HG02840 (cell line): Measurements from ENCODE around the gene NAPB.
"Not testable (repeated sequence)": the region's sequence is repeated elsewhere in the genome, so short reads cannot be mapped to it uniquely, and the experiment has no call there.

Source experiments
- ATAC-seq: cut with Tn5 transposase; IDR thresholded peaks from one replicate; pipeline ENCODE4 v1.9.1; 2021; ENCODE audit warnings: mild to moderate bottlenecking, moderate library complexity, moderate number of reproducible peaks; ENCODE audit not compliant: unreplicated experiment, low FRiP score

NAPB gene

DNA sequence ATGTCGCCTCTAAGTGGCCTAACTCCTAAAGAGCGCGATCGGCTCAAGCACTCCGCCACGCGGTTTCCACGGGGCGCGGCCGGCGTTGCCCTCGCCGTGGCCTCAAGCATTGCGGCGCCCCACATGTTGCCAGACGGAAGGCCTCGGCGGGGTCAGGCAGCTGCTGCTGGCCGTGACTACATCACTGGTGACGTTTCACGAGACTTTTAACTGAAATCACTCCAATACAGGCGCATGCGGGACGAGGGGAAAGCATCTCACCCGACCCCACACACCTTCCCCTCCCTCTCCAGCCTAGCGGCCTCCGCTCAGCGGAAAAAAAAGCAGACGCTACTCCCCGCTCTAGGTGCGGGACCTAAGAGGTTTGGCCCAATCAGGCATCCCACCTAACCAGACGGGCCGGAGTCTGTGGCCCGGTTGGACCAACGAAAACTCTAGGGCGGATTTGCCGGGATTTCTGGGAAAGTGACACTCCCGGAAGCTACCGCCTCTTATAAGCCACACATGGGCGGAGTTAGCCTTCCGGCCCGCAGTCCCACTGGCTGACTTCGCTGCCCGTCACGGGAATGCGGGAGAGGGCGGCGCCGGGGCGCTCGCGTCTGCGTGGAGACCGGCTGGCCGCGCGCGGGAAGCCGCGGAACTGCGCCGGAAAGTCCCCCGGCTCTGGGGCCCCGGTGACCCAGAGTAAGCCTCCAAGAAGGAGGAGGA is 70.9 kb downstream of the NAPB start, which contains the start of gene NXT1:
TSS of gene NXT1 (plus strand) at position 596 of the 708 bp plus-strand sequence. CDS start 3,251 bp downstream, outside the sequence.
- ATAC-seq: peak; percentile 79

DNA sequence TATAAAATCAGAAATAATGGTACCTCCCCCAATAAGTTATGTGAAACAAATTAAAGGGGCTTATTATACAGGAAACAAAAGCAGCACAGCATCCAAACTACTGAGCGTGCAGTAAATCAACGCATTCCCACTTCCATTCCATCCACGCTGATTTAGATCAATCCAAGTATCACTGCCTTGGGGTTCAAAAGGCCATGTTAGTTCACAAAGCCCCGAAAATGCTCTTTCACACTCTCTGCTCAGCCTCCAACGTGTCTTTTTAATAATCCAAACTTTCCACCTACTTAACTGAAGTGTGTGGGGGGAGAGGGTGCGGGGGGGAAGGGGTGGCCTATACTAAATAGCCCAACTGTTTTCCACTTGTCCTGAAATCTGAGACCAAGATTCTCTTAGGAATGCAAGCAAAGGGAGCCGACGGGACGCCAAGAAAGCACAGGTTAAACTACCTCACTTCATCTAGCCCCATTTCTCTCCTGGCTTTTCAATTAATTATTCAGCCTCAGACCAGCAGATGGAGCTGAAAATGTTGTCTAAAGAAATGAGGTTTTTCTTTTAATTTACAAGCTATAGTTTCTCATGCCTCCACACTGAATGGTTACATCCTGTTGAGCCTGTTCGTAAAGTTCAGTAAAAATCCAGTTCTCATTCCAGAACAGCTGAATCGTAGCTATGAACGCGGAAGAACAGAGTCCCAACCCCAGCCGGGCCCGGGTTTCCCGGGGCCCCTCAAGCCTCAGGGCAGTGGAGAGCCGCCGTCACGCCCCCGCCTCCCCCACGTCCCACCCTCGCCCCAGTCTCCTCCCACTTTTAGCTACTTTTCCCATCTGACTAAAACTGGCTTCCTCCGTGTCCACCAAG is 71.7 kb downstream of the NAPB start:
- ATAC-seq: peak; percentile 34

DNA sequence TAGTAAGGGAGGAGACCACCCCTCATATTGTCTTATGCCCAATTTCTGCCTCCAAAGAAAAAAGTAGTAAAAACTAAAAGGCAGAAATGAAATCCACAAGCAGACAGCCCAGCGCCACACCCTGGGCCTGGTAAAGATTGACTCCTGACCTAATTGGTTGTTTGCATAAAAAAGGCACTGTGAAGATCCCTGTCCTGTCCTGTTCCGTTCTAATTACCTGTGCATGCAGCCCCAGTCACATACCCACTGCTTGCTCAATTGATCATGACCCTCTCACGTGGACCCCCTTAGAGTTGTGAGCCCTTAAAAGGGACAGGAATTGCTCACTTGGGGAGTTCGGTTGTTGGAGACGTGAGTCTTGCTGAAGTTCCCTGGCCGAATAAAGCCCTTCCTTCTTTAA is 72.8 kb downstream of the NAPB start:
- ATAC-seq: not testable (repeated sequence)

DNA sequence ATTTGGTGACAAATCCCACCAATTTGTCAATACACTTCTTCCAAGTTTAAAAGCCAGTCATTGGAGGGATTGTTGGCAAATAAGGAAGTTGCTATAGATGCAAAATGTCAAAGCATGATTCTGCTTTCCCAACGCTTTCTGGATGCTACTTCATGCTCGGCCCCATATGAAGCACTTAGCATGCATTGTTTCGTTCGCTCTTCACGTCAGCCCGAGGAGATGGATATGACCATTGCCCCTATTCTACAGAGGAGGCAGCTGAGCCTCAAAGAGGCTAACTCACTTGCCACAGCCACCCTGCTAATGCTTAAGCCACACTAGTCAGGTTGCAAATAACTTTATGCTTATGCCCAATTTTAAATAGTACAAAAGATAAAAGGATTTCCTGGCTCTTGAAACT is 73.5 kb downstream of the NAPB start:
- ATAC-seq: no peak

DNA sequence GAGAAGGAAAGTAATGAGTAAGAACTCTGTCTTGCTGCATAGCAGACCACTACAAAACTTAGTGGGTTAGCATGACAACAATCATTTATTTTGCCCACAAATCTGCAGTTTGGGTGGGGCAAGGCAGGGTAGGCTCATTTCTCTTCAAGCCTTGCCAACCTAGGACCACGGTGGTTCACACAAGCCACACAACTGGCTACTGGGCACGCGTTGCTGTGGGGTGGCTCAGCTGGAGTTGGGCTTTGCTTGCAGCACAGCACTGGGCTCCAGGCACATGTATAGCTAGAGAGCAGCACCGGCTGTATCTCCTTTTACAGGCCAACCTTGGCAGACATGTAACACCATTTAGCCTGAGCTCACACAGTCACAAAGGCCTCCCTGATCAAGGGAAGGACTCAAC is 75.3 kb downstream of the NAPB start:
- ATAC-seq: no peak

DNA sequence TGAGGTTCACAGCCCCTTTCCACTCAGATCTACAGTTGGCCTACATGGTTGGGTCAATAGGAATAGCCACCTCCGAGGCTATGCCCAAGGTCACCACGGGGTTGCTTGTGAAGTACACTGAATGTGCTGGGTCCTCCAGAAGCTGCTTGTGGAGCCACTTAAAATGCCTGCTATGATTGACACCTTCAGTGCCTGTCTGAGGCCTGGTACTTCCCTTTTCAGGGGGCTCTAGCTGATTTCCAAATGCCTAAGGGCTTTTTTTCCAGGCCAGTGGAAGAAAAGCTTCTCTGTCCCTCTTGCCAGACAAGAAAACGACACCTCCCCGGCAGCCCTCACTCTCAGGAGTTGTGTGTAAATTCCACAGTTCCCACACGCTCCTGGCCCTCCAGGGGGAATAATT is 77.0 kb downstream of the NAPB start:
- no peak for ATAC-seq

DNA sequence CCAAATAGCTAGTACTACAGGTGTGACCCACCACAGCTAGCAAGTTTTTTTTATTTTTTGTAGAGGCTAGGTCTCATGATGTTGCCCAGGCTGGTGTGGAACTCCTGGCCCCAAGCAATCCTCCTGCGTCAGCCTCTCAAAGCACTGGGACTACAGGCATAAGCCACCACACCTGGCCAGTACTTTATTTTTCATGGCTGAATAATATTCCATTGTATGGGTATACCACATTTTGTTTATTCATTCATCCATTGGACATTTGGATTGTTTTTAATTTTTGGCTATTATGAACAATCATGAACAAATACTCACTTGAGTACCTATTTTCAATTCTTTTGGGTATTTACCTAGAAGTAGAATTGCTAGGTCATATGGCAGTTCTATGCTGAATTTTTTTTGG is 77.7 kb downstream of the NAPB start:
- no peak for ATAC-seq

DNA sequence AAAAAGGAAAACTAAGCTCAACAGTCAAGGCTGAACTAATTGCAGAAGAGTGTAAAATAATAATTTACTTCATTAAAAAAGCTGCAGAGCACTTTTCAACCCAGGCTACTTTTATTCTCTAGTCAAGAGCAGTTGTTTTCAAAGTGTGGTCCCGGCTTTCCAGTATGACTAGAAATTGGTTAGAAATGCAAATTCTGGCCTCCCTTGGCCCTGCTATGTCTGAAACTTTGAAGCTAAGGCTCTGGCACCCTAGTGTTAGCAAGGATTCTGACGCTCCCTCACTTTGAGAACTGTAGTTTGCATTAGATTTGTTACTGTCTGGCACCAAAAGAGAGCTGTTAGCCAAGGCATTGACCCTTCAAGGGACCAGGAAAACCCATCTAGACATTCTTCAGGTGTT is 80.2 kb downstream of the NAPB start:
- ATAC-seq: no peak

DNA sequence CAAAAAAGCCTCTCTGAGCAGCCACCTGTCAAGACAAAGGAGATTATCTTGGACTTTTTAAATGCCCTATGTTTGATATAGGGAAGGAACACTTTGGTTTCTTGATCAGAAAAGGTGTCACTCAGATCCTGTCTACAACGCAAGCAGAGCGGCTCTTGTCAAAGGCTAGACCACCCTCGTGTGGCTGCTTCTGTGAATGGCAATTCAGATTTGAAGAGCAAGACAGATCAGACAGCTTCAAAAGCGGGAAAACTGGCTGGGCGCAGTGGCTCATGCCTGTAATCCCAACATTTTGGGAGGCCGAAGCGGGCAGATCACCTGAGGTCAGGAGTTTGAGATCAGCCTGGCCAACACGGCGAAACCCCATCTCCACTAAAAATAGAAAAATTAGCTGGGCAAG is 80.8 kb downstream of the NAPB start:
- ATAC-seq: no peak

DNA sequence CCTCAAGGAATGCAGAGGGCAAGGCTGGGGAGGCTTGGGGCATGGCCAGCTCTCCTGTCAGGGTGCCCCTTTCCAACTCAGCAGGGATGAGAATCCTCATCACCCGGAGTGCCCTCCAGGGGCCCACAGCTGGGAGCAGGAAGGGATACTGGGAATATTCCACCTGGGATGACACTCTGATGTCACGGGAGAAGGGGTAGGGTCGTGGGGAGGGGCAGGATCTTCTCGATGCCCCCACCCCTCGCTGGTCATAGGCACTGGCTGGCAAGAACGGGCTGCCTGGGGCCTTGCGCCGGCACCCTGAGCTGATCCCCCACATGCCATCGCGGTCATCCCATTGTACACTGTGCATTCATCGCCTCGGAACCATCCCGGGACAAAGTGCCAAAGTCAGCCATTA is 81.3 kb downstream of the NAPB start:
- ATAC-seq: no peak

DNA sequence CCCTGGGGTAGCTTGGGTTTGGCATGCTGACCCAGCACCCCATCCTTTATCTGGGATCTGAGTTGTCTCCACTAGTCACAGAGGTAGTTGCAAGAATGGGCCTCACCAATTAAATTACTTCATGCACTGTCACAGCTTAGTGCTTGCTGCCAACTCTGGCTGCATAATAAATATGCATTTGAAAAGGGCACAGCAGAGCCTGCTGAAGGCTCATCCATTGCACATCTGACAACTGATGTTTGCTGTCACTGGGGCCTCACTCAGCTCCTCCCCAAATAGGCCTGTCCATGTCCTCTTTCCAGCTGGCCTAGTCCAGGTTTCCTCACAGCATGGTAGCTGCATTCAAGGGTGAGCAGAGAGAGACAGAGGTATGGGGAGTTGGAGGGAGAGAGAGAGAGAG is 84.0 kb downstream of the NAPB start:
- no peak for ATAC-seq

DNA sequence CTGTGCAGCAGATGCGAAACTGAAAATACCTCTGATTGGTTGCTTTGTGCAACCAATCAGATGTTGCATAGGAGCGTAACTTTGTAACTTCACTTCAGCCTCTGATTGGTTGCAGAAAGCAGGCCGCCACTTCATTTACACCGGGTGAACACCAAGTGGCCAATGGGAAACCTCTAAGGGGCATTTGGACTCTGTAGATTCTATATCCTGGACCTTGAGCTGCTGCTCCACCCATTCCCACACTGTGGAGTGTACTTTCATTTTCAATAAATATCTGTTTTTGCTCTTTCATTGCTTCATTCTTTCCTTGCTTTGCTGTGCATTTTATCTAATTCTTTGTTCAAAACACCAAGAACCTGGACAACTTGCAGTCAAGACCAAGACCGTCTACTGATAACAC is 84.8 kb downstream of the NAPB start:
- ATAC-seq: no peak

DNA sequence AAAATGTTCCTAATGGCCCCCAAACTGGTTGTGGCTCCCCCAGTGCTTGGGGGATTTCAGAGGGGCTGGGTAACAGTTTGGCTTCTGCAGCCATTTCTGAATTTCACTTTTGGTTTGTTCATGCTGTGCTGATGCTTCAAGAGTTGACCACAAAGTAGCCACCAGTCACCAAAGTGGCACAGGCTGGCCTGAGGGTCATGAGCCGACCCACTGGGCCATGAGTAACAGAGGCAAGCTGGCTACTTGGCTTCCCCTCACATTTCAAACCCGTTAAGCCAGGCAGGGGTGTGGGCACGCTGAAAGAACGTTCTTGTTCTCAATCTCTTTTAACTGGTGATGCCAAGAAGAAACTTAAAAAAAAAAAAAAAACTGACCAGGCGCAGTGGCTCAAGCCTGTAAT is 85.8 kb downstream of the NAPB start:
- ATAC-seq: no peak

DNA sequence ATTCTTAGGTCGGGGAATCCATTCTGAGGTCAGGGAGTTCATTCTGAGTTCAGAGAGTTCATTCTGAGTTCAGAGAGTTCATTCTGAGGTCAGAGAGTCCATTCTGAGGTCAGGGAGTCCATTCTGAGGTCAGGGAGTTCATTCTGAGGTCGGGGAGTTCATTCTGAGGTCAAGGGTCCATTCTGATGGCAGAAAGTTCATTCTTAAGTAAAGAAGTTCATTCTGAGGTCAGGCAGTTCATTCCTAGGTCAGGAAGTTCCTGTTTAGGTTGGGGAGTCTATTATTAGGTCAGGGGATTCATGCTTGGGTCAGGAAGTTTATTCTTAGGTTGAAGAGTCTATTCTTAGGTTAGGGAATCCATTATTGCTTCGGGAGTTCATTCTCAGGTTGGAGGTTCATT is 87.2 kb downstream of the NAPB start:
- no peak for ATAC-seq

DNA sequence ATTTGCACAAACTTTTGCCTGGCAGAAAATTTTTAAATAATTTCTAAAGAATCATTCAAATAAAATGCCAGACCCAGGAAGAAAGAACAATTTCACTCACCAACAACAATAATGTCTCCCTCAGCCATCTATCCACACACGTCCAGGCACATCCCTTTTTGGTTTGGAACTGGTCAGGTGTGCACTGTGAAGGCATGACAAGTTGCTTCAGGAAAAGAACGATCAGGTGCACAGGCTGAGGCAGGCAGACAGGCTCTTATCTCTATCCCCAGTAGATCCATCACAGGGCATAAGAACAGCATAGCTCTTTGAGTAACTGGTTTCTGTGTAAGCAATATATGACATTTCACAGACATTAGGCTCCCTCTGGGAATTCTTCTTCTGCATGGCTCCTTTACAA is 88.8 kb downstream of the NAPB start:
- ATAC-seq: no peak

DNA sequence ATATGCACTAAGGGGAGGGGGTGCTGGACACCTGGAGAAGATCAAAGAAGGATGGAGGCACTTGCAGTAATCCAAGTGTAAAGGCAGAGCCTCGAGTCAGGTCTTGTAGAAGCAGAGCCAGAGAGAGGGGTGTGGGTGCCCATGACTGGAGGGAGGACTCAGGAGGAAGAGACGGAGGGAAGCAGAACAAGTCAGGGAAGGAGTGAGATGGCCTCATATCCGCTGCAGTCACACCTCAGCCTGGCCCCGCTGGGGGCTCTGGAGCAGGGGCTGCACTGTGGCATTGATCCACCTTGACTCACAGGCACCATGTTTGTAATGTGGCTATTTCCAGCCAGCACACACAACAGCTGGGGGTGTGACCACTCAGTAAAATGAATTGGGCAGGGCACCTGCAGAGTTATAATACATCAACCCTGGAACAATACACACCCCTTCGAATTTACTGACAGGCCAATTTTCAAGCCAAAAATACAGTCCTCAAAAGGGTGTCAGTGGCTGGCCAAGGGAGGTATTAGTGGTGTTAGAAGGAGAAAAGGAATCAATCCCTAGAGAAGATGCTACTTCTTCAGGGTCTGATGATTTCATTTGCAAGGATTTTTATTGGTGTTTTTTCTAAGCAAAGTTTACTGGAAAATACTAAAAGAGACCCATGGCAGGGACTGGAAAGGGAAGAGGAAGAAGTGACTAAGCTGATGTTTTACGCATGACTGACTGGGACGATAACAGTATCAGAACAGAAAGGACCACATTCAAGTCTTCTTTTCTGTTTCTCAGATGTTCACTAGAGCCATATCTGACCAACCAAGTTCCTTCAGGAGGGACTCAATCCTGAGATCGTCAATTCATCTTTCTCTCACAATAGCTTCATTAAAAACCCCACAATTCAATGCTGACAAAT is 89.6 kb downstream of the NAPB start:
- ATAC-seq: no peak

DNA sequence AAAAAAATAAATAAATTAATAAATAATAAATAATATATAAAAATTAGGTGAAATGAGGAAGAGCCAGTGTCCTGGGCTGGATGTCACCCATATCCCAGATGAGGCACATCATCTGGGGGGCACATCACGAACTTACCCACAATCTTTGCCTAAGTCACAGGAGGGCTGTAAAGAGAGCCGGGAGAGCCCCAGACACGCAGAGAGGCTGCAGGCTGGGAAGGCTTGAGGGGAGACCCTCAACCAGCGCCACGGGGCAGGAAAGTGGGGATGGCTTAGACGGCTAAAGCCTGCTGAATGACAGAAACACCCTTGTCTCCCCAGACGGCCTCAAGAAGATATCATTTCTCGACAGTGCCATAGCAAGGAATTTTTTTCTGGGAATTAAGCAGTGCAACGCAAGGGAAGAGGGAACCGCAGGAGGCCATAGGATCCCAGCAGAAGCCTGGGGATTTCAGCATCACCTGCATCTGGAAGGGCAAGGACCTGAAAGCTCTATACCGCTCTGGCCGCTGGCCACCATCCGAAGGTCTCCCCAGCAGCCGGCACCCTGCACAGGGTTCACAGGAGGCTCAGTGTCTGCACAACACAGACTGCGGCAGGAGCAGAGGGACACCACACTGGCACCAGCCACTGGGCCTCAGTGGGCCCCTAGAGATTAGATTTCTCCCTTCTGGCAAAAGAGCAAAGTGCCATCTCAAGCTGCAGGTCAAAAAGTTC is 93.5 kb downstream of the NAPB start:
- ATAC-seq: no peak

DNA sequence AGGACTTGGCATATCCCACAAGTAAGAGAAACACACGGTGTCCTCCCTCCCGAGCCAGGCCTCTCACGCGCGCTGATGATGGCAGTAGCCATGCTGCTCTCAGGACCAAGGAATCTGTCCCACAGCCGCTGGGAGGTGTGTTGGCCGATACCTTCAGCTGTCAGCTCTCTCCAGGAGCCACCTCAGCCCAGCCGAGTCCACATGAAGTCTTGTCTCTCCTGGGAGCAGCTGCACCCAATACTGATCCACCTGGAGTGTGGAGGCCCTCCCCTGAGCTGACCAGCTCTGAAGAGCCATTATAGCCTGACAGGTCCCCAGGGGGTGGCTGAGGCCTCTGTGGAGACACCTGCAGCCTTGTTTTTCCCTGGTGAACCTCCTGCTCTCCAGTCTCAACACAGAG is 94.5 kb downstream of the NAPB start:
- no peak for ATAC-seq

DNA sequence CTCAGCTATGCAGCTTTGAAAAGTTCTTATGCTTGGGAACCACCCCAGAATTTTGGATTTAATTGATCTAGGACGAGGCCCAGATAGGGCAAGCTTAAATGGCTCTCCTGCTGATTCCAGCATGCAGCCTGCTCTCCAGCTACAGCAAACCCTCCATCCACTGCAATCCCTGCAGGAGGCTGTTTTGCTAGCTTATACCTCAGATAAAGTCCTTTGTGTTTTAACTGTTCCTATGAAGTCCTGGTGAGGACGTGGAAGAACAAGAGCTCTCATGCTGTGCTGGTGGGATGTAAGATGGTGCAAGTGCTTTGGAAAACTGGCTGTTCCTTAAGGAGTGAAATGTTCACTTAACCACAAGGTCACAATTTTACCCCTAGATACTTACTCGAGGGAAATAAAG is 96.2 kb downstream of the NAPB start:
- no peak for ATAC-seq
